HEK293 (cell line): ENCODE data around the gene SPPL2B.
"Not testable (repeated sequence)": the region's sequence is repeated elsewhere in the genome, so short reads cannot be mapped to it uniquely, and the experiment has no call there.

ENCODE experiments used
- CTCF ChIA-PET: fragments of 350-600 bp; formaldehyde crosslinking; extraction: SDS; loops from one replicate; lab custom pipeline; 2021; ENCODE audit warnings: antibody characterized with exemption; lab: Yijun Ruan, JAX
- POLR2A ChIA-PET: fragments of 300-600 bp; formaldehyde crosslinking; extraction: SDS; loops from one replicate; lab custom pipeline; 2020; ENCODE audit warnings: antibody characterized with exemption, inconsistent platforms; lab: Yijun Ruan, JAX
- H3K27ac ChIP-seq: fragments of 200-500 bp; sonication (Bioruptor generic); 2 replicates; pipeline ENCODE4 v1.5.1; 2014; ENCODE audit warnings: low read depth, low read length, control low read depth, inconsistent platforms; ENCODE audit errors: extremely low read depth
- H3K36me3 ChIP-seq, 2 experiments: fragments of 200-500 bp in 1 of 2; sonication (Bioruptor generic) in 1 of 2; 1 replicate in 1 of 2; 2 replicates in 1 of 2; pipeline ENCODE4 v1.5.1; 2014 to 2017; ENCODE audit warnings: inconsistent platforms in 2 of 2, low read length in 2 of 2; ENCODE audit not compliant: control insufficient read depth in 2 of 2, insufficient read depth in 1 of 2
- H3K4me1 ChIP-seq: fragments of 200-500 bp; sonication (Bioruptor generic); 2 replicates; pipeline ENCODE4 v1.5.1; 2014; ENCODE audit warnings: mild to moderate bottlenecking, low read length, inconsistent platforms; ENCODE audit not compliant: control insufficient read depth, insufficient read depth
- H3K4me3 ChIP-seq: 2 replicates; pipeline ENCODE4 v1.5.1; 2011; ENCODE audit warnings: low read depth, mild to moderate bottlenecking, control low read depth, low read length, moderate library complexity
- H3K9me3 ChIP-seq: fragments of 200-500 bp; sonication (Bioruptor generic); 2 replicates; pipeline ENCODE4 v1.5.1; 2014; ENCODE audit warnings: low read depth, low read length, inconsistent platforms; ENCODE audit not compliant: control insufficient read depth, insufficient read depth
- GFI1B ChIP-seq: fragments of 450-650 bp; formaldehyde crosslinking; IDR thresholded peaks from 2 replicates; pipeline ENCODE4 v1.5.1; 2016; ENCODE audit warnings: missing biosample characterization, missing genetic modification characterization
- GLI2 ChIP-seq: fragments of 450-650 bp; formaldehyde crosslinking; IDR thresholded peaks from 2 replicates; pipeline ENCODE4; 2017; ENCODE audit warnings: missing biosample characterization, missing genetic modification characterization, low read depth, borderline replicate concordance
- GLIS2 ChIP-seq: fragments of 450-650 bp; formaldehyde crosslinking; IDR thresholded peaks from 2 replicates; pipeline ENCODE4 v1.5.1; 2016; ENCODE audit warnings: missing biosample characterization, missing genetic modification characterization
- REPIN1 ChIP-seq: fragments of 450-650 bp; formaldehyde crosslinking; IDR thresholded peaks from 2 replicates; pipeline ENCODE4 v1.5.1; 2017; ENCODE audit warnings: missing biosample characterization, missing genetic modification characterization, low read depth
- SP2 ChIP-seq: fragments of 450-650 bp; formaldehyde crosslinking; IDR thresholded peaks from 2 replicates; pipeline ENCODE4 v1.5.1; 2016; ENCODE audit warnings: missing biosample characterization, missing genetic modification characterization
- ZFHX2 ChIP-seq: fragments of 450-650 bp; formaldehyde crosslinking; conservative IDR thresholded peaks from 2 replicates; pipeline ENCODE4 v1.5.1; 2016; ENCODE audit warnings: missing biosample characterization, missing genetic modification characterization
- ZNF157 ChIP-seq: fragments of 450-650 bp; formaldehyde crosslinking; IDR thresholded peaks from 2 replicates; pipeline ENCODE4 v1.5.1; 2016; ENCODE audit warnings: missing biosample characterization, missing genetic modification characterization
- ZNF16 ChIP-seq: fragments of 450-650 bp; formaldehyde crosslinking; IDR thresholded peaks from 2 replicates; pipeline ENCODE4 v1.5.1; 2016; ENCODE audit warnings: low read depth, missing biosample characterization, missing genetic modification characterization
- ZNF174 ChIP-seq: fragments of 450-650 bp; formaldehyde crosslinking; IDR thresholded peaks from 2 replicates; pipeline ENCODE4 v1.5.0; 2017; ENCODE audit warnings: missing biosample characterization, mild to moderate bottlenecking, missing genetic modification characterization
- ZNF175 ChIP-seq: fragments of 450-650 bp; formaldehyde crosslinking; IDR thresholded peaks from 2 replicates; pipeline ENCODE4 v1.5.1; 2016; ENCODE audit warnings: missing biosample characterization, missing genetic modification characterization
- ZNF214 ChIP-seq: fragments of 450-650 bp; formaldehyde crosslinking; IDR thresholded peaks from 2 replicates; pipeline ENCODE4 v1.5.1; 2017; ENCODE audit warnings: missing biosample characterization, mild to moderate bottlenecking, missing genetic modification characterization, borderline replicate concordance
- ZNF223 ChIP-seq: fragments of 450-650 bp; formaldehyde crosslinking; IDR thresholded peaks from 2 replicates; pipeline ENCODE4 v1.5.1; 2016; ENCODE audit warnings: missing biosample characterization, missing genetic modification characterization
- ZNF366 ChIP-seq: fragments of 450-650 bp; formaldehyde crosslinking; conservative IDR thresholded peaks from 2 replicates; pipeline ENCODE4 v1.5.1; 2016; ENCODE audit warnings: missing biosample characterization, missing genetic modification characterization
- ZNF521 ChIP-seq: fragments of 450-650 bp; formaldehyde crosslinking; IDR thresholded peaks from 2 replicates; pipeline ENCODE4 v1.5.1; 2017; ENCODE audit warnings: missing biosample characterization, mild to moderate bottlenecking, missing genetic modification characterization
- ZNF596 ChIP-seq: fragments of 450-650 bp; IDR thresholded peaks from 2 replicates; pipeline ENCODE4 v1.5.0; 2018; ENCODE audit warnings: missing biosample characterization, mild to moderate bottlenecking, missing genetic modification characterization, moderate library complexity
- ZNF654 ChIP-seq: fragments of 450-650 bp; formaldehyde crosslinking; IDR thresholded peaks from 2 replicates; pipeline ENCODE4 v1.5.1; 2016; ENCODE audit warnings: low read depth, missing biosample characterization, missing genetic modification characterization
- ZNF670 ChIP-seq: fragments of 450-650 bp; formaldehyde crosslinking; IDR thresholded peaks from 2 replicates; pipeline ENCODE4 v1.5.1; 2016; ENCODE audit warnings: missing biosample characterization, missing genetic modification characterization, low read depth
- ZNF701 ChIP-seq: fragments of 450-650 bp; formaldehyde crosslinking; IDR thresholded peaks from 2 replicates; pipeline ENCODE4 v1.5.1; 2016; ENCODE audit warnings: missing biosample characterization, missing genetic modification characterization
- ZSCAN16 ChIP-seq: fragments of 450-650 bp; formaldehyde crosslinking; IDR thresholded peaks from 2 replicates; pipeline ENCODE4 v1.5.1; 2016; ENCODE audit warnings: missing biosample characterization, missing genetic modification characterization
- TF ChIP-seq, protein P1 (sequence below): fragments of 450-650 bp; formaldehyde crosslinking; IDR thresholded peaks from 2 replicates; pipeline ENCODE4 v1.5.1; 2016; ENCODE audit warnings: missing biosample characterization, missing genetic modification characterization, borderline replicate concordance
- TF ChIP-seq, protein P2 (sequence below): fragments of 450-650 bp; formaldehyde crosslinking; IDR thresholded peaks from 2 replicates; pipeline ENCODE4 v1.5.1; 2016; ENCODE audit warnings: missing biosample characterization, missing genetic modification characterization
- TF ChIP-seq, protein P3 (sequence below): fragments of 450-650 bp; formaldehyde crosslinking; IDR thresholded peaks from 2 replicates; pipeline ENCODE4 v1.5.1; 2016; ENCODE audit warnings: missing biosample characterization, missing genetic modification characterization
- TF ChIP-seq, protein P4 (sequence below): fragments of 450-650 bp; formaldehyde crosslinking; IDR thresholded peaks from 2 replicates; pipeline ENCODE4 v1.5.1; 2016; ENCODE audit warnings: missing biosample characterization, missing genetic modification characterization
- TF ChIP-seq, protein P5 (sequence below): fragments of 450-650 bp; formaldehyde crosslinking; IDR thresholded peaks from 2 replicates; pipeline ENCODE4 v1.5.1; 2016; ENCODE audit warnings: missing biosample characterization, missing genetic modification characterization

Gene SPPL2B

DNA sequence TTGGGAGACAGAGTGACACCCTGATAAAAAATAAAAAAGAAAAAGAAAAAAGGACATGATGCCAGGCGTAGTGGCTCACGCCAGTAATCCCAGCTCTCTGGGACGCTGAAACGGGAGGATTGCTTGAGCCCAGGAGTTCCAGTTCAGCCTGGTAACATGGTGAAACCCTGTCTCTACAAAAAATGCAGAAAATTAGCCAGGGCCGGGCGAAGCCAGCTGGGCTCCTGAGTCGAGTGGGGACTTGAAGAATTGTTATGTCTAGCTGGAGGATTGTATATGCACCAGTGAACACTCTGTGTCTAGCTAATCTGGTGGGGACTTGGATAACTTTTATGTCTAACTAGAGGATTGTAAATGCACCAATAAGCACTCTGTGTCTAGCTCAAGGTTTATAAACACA, 63.9 kb downstream of the SPPL2B start:
- TF ChIP-seq ZNF214 (tag by site-specific recombination) (no peak), ZNF175 (tag by site-specific recombination) (no peak), ZNF701 (no peak), ZNF366 (no peak), ZNF16 (tag by site-specific recombination) (no peak), ZNF654 (tag by site-specific recombination) (no peak), ZNF157 (tag by site-specific recombination) (no peak), ZNF670 (tag by site-specific recombination) (no peak), REPIN1 (tag by site-specific recombination) (no peak), GLIS2 (tag by site-specific recombination) (no peak)
- TF ChIP-seq, protein P1, sequence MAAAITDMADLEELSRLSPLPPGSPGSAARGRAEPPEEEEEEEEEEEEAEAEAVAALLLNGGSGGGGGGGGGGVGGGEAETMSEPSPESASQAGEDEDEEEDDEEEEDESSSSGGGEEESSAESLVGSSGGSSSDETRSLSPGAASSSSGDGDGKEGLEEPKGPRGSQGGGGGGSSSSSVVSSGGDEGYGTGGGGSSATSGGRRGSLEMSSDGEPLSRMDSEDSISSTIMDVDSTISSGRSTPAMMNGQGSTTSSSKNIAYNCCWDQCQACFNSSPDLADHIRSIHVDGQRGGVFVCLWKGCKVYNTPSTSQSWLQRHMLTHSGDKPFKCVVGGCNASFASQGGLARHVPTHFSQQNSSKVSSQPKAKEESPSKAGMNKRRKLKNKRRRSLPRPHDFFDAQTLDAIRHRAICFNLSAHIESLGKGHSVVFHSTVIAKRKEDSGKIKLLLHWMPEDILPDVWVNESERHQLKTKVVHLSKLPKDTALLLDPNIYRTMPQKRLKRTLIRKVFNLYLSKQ (tag by site-specific recombination), result no peak
- TF ChIP-seq, all 188 proteins: peak for 0
- Histone ChIP-seq H3K4me1 (no peaks in the 10 kb centered on the region), H3K9me3 (no peaks in the 10 kb centered on the region), H3K4me3 (no peak overlapping the region), H3K27ac (no peak overlapping the region), H3K36me3 (no peaks in the 10 kb centered on the region)
- ChIA-PET CTCF (interaction anchor here (0.6 to 3.9 kb wide), 7 partner anchors 117 to 236 kb away, joined by 3 to 25 read pairs (median 4); no protein-coding TSS in a partner anchor), POLR2A (interaction anchor here (0.6 to 1.0 kb wide), 3 partner anchors 84 to 187 kb away, joined by 3 to 5 read pairs (median 3); partner anchors contain the start of gene GADD45B)

DNA sequence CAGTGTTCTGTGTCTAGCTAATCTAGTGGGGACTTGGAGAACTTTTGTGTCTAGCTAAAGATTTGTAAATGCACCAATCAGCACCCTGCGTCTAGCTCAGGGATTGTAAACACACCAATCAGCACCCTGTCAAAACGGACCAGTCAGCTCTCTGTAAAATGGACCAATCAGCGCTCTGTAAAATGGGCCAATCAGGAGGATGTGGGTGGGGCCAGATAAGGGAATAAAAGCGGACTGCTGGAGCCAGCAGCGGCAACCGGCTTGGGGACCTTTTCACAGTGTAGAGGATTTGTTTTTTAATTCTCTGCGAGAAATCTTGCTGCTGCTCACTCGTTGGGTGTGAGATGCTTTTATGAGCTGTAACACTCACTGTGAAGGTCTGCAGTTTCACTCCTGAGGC, 64.4 kb downstream of the SPPL2B start:
- not testable (repeated sequence) for H3K4me3 ChIP-seq
- peak; percentile 59 for TF ChIP-seq SP2
- TF ChIP-seq, all 188 proteins: peak for 1; not testable (repeated sequence) for 187
- not testable (repeated sequence) for H3K4me1 ChIP-seq, H3K36me3 ChIP-seq, H3K9me3 ChIP-seq, H3K27ac ChIP-seq
- ChIA-PET CTCF (interaction anchor here (0.9 to 3.9 kb wide), 7 partner anchors 17 to 237 kb away, joined by 3 to 25 read pairs (median 3); no protein-coding TSS in a partner anchor), POLR2A (interaction anchor here (0.8 to 1.0 kb wide), 2 partner anchors 83 to 118 kb away, joined by 3 to 5 read pairs; partner anchors contain the start of gene GADD45B)

DNA sequence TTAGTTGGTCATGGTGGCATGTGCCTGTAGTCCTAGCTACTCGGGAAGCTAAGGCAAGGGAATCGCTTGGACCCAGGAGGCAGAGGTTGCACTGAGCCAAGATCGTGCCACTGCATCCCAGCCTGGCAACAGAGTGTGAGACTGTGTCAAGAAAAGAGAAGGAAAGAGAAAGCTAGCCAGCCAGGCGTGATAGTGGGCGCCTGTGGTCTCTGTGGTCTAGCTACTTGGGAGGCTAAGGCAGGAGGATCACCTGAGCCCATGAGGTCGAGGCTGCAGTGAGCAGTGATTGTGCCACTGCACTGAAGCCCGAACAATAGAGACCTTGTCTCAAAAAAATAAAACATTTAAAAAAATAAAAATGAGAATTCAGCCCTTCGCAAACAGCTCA, 65.6 kb downstream of the SPPL2B start:
- Histone ChIP-seq H3K4me1 (no peaks in the 10 kb centered on the region), H3K9me3 (no peaks in the 10 kb centered on the region), H3K36me3 (no peaks in the 10 kb centered on the region), H3K27ac (no peak overlapping the region), H3K4me3 (no peak overlapping the region)
- CTCF ChIA-PET, result interaction anchor here (0.7 to 1.3 kb wide), 2 partner anchors 16 to 215 kb away, joined by 3 to 4 read pairs; no protein-coding TSS in a partner anchor
- POLR2A ChIA-PET, result interaction anchor here (0.6 to 0.7 kb wide), 4 partner anchors 63 to 217 kb away, joined by 3 to 9 read pairs (median 4); partner anchors contain the start of genes GADD45B and LMNB2
- TF ChIP-seq ZSCAN16 (tag by site-specific recombination) (no peak), GLI2 (tag by site-specific recombination) (no peak), GFI1B (tag by site-specific recombination) (no peak), ZFHX2 (tag by site-specific recombination) (no peak), ZNF521 (no peak), ZNF223 (no peak), ZNF596 (no peak), REPIN1 (tag by site-specific recombination) (no peak), ZNF174 (tag by site-specific recombination) (no peak)
- TF ChIP-seq, protein P2, sequence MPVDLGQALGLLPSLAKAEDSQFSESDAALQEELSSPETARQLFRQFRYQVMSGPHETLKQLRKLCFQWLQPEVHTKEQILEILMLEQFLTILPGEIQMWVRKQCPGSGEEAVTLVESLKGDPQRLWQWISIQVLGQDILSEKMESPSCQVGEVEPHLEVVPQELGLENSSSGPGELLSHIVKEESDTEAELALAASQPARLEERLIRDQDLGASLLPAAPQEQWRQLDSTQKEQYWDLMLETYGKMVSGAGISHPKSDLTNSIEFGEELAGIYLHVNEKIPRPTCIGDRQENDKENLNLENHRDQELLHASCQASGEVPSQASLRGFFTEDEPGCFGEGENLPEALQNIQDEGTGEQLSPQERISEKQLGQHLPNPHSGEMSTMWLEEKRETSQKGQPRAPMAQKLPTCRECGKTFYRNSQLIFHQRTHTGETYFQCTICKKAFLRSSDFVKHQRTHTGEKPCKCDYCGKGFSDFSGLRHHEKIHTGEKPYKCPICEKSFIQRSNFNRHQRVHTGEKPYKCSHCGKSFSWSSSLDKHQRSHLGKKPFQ (tag by site-specific recombination), result no peak
- TF ChIP-seq, protein P3, sequence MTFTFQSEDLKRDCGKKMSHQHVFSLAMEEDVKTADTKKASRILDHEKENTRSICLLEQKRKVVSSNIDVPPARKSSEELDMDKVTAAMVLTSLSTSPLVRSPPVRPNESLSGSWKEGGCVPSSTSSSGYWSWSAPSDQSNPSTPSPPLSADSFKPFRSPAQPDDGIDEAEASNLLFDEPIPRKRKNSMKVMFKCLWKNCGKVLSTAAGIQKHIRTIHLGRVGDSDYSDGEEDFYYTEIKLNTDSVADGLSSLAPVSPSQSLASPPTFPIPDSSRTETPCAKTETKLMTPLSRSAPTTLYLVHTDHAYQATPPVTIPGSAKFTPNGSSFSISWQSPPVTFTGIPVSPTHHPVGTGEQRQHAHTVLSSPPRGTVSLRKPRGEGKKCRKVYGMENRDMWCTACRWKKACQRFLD (tag by site-specific recombination), result no peak
- TF ChIP-seq, protein P4, sequence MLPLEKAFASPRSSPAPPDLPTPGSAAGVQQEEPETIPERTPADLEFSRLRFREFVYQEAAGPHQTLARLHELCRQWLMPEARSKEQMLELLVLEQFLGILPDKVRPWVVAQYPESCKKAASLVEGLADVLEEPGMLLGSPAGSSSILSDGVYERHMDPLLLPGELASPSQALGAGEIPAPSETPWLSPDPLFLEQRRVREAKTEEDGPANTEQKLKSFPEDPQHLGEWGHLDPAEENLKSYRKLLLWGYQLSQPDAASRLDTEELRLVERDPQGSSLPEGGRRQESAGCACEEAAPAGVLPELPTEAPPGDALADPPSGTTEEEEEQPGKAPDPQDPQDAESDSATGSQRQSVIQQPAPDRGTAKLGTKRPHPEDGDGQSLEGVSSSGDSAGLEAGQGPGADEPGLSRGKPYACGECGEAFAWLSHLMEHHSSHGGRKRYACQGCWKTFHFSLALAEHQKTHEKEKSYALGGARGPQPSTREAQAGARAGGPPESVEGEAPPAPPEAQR (tag by site-specific recombination), result no peak
- TF ChIP-seq, protein P5, sequence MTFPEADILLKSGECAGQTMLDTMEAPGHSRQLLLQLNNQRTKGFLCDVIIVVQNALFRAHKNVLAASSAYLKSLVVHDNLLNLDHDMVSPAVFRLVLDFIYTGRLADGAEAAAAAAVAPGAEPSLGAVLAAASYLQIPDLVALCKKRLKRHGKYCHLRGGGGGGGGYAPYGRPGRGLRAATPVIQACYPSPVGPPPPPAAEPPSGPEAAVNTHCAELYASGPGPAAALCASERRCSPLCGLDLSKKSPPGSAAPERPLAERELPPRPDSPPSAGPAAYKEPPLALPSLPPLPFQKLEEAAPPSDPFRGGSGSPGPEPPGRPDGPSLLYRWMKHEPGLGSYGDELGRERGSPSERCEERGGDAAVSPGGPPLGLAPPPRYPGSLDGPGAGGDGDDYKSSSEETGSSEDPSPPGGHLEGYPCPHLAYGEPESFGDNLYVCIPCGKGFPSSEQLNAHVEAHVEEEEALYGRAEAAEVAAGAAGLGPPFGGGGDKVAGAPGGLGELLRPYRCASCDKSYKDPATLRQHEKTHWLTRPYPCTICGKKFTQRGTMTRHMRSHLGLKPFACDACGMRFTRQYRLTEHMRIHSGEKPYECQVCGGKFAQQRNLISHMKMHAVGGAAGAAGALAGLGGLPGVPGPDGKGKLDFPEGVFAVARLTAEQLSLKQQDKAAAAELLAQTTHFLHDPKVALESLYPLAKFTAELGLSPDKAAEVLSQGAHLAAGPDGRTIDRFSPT (tag by site-specific recombination), result no peak
